ENCODE data around the gene TEX11.
A peak's percentile ranks its signal among the peaks of the same experiment; 100 is the strongest.
"Not testable (repeated sequence)": the region's sequence is repeated elsewhere in the genome, so short reads cannot be mapped to it uniquely, and the experiment has no call there.

The TEX11 gene

GRCh38 chrX:70755850-70756249 is 152.7 kb downstream of the TEX11 start:
- DNase-seq (ENCODE audit: low read depth): no peak

GRCh38 chrX:70754169-70754848 is 154.2 kb downstream of the TEX11 start:
- DNase-seq (ENCODE audit: low read depth): no peak

GRCh38 chrX:70733774-70734173 is 174.7 kb downstream of the TEX11 start:
- not testable (repeated sequence) for DNase-seq (ENCODE audit: low read depth)

- DNase-seq (ENCODE audit: low read depth): not testable (repeated sequence)
Measured at GRCh38 chrX:70727961-70728360, 180.6 kb downstream of the TEX11 start.

GRCh38 chrX:70720721-70721120 is 187.8 kb downstream of the TEX11 start:
- DNase-seq (ENCODE audit: low read depth): peak; percentile 3

- not testable (repeated sequence) for DNase-seq (ENCODE audit: low read depth)
Measured at GRCh38 chrX:70711336-70711735, 197.2 kb downstream of the TEX11 start.

- no peak for DNase-seq (ENCODE audit: low read depth)
Measured at GRCh38 chrX:70694339-70695122, 214.0 kb downstream of the TEX11 start.

- DNase-seq (ENCODE audit: low read depth): not testable (repeated sequence)
Measured at GRCh38 chrX:70679455-70679854, 229.1 kb downstream of the TEX11 start.

- DNase-seq (ENCODE audit: low read depth): no peak
Measured at GRCh38 chrX:70675284-70675683, 233.2 kb downstream of the TEX11 start.

GRCh38 chrX:70672326-70672725 is 236.2 kb downstream of the TEX11 start:
- DNase-seq (ENCODE audit: low read depth): no peak

GRCh38 chrX:70669120-70669519 is 239.4 kb downstream of the TEX11 start:
- no peak for DNase-seq (ENCODE audit: low read depth)

GRCh38 chrX:70664726-70665125 is 243.8 kb downstream of the TEX11 start:
- DNase-seq (ENCODE audit: low read depth): peak; percentile 31

- DNase-seq (ENCODE audit: low read depth): not testable (repeated sequence)
Measured at GRCh38 chrX:70661124-70661523, 247.4 kb downstream of the TEX11 start.

- DNase-seq (ENCODE audit: low read depth): not testable (repeated sequence)
Measured at GRCh38 chrX:70657546-70657945, 251.0 kb downstream of the TEX11 start.

- DNase-seq (ENCODE audit: low read depth): no peak
Measured at GRCh38 chrX:70656304-70656703, 252.2 kb downstream of the TEX11 start.

- not testable (repeated sequence) for DNase-seq (ENCODE audit: low read depth)
Measured at GRCh38 chrX:70647910-70648309, 260.6 kb downstream of the TEX11 start.

- DNase-seq (ENCODE audit: low read depth): no peak
Measured at GRCh38 chrX:70636218-70636617, 272.3 kb downstream of the TEX11 start.

GRCh38 chrX:70635669-70636068 is 272.8 kb downstream of the TEX11 start:
- DNase-seq (ENCODE audit: low read depth): no peak

- no peak for DNase-seq (ENCODE audit: low read depth)
Measured at GRCh38 chrX:70635227-70635626, 273.3 kb downstream of the TEX11 start.

GRCh38 chrX:70621743-70622142 is 286.8 kb downstream of the TEX11 start:
- DNase-seq (ENCODE audit: low read depth): no peak

- DNase-seq (ENCODE audit: low read depth): no peak
Measured at GRCh38 chrX:70618467-70618866, 290.0 kb downstream of the TEX11 start.

- DNase-seq (ENCODE audit: low read depth): no peak
Measured at GRCh38 chrX:70613295-70613694, 295.2 kb downstream of the TEX11 start.

- no peak for DNase-seq (ENCODE audit: low read depth)
Measured at GRCh38 chrX:70605352-70605751, 303.2 kb downstream of the TEX11 start.
